GM23338 (cell line): ENCODE results near the gene LUC7L. TPM values are rescaled to one million over a fixed set of nuclear protein-coding genes. Genes with fewer than 3 reads are reported as not detected.
A peak's percentile ranks its signal among the peaks of the same experiment; 100 is the strongest.

Source experiments
- ATAC-seq: fragments of 200-7000 bp; cut with Tn5 transposase; 3 replicates; pipeline ENCODE4 v1.9.1; 2020
- DNase-seq: peaks from one replicate; pipeline ENCODE4 v3.0.0-alpha.2; 2015; ENCODE audit warnings: low spot score
- H2AFZ ChIP-seq: fragments of 200-600 bp; sonication (generic); 2 replicates; pipeline ENCODE4 v1.8.0; 2016; ENCODE audit warnings: antibody characterized with exemption, mild to moderate bottlenecking, moderate library complexity
- H3F3A ChIP-seq: fragments of 200-600 bp; sonication (generic); replicated peaks from 2 replicates; pipeline ENCODE4 v1.8.0; 2017; ENCODE audit warnings: antibody characterized with exemption, mixed run types, low read depth
- H3K27ac ChIP-seq: fragments of 200-600 bp; sonication (generic); 2 replicates; pipeline ENCODE4 v1.6.1; 2016; ENCODE audit warnings: low read depth
- H3K27me3 ChIP-seq: fragments of 200-600 bp; sonication (generic); 2 replicates; pipeline ENCODE4 v1.8.0; 2016; ENCODE audit warnings: mild to moderate bottlenecking, mixed run types, moderate library complexity; ENCODE audit not compliant: insufficient read depth
- H3K36me3 ChIP-seq: fragments of 200-600 bp; sonication (generic); 2 replicates; pipeline ENCODE4 v1.8.0; 2016; ENCODE audit warnings: mild to moderate bottlenecking; ENCODE audit not compliant: insufficient read depth
- H3K4me1 ChIP-seq: fragments of 200-600 bp; sonication (generic); 2 replicates; pipeline ENCODE4 v1.8.0; 2016; ENCODE audit warnings: mild to moderate bottlenecking, moderate library complexity; ENCODE audit not compliant: insufficient read depth
- H3K4me2 ChIP-seq: fragments of 200-600 bp; sonication (generic); 2 replicates; pipeline ENCODE4 v1.7.1; 2017; ENCODE audit warnings: mixed run types
- H3K4me3 ChIP-seq: fragments of 200-600 bp; sonication (generic); 2 replicates; pipeline ENCODE4 v1.6.1; 2016; ENCODE audit warnings: mixed run types
- H3K79me2 ChIP-seq: fragments of 200-600 bp; sonication (generic); replicated peaks from 2 replicates; pipeline ENCODE4 v1.8.0; 2017; ENCODE audit warnings: mild to moderate bottlenecking; ENCODE audit not compliant: insufficient read depth
- H3K9me2 ChIP-seq: fragments of 200-600 bp; sonication (generic); 2 replicates; pipeline ENCODE4 v1.8.0; 2017; ENCODE audit not compliant: insufficient read depth
- H4K20me1 ChIP-seq: fragments of 200-600 bp; sonication (generic); replicated peaks from 2 replicates; pipeline ENCODE4 v1.8.0; 2017; ENCODE audit warnings: mild to moderate bottlenecking; ENCODE audit not compliant: insufficient read depth
- H3K27ac Mint-ChIP-seq: 2 replicates; pipeline ENCODE4 v1.8.0; 2020; ENCODE audit warnings: inconsistent platforms, mild to moderate bottlenecking, moderate library complexity, mixed read lengths
- H3K27me3 Mint-ChIP-seq: 3 replicates; pipeline ENCODE4 v1.8.0; 2022; ENCODE audit warnings: low read depth, mild to moderate bottlenecking, moderate library complexity, mixed read lengths, inconsistent platforms; ENCODE audit not compliant: insufficient read depth, poor library complexity
- H3K36me3 Mint-ChIP-seq: 3 replicates; pipeline ENCODE4 v1.8.0; 2021; ENCODE audit warnings: low read depth, mild to moderate bottlenecking, inconsistent platforms, moderate library complexity, mixed read lengths
- H3K4me1 Mint-ChIP-seq: 3 replicates; pipeline ENCODE4 v1.8.0; 2020; ENCODE audit warnings: mild to moderate bottlenecking, inconsistent platforms, mixed read lengths
- H3K4me3 Mint-ChIP-seq: 3 replicates; pipeline ENCODE4 v1.8.0; 2021; ENCODE audit warnings: moderate library complexity, mild to moderate bottlenecking, inconsistent platforms, mixed read lengths
- H3K9me3 Mint-ChIP-seq: 3 replicates; pipeline ENCODE4 v1.8.0; 2020; ENCODE audit warnings: moderate library complexity, mild to moderate bottlenecking, inconsistent platforms, mixed read lengths
- CREB1 ChIP-seq: fragments of 250-450 bp; sonication (Bioruptor Pico); IDR thresholded peaks from 2 replicates; pipeline ENCODE4 v1.5.0; 2020; ENCODE audit warnings: low read depth, mild to moderate bottlenecking, moderate library complexity
- CTCF ChIP-seq, 2 experiments: fragments of 200-600 bp in 1 of 2; sonication (generic) in 1 of 2; conservative IDR thresholded peaks; 2 replicates each; pipeline versions ENCODE4 v1.5.1 to v1.6.1; 2016 to 2017; ENCODE audit warnings: antibody characterized with exemption in 2 of 2, low read depth in 2 of 2, mild to moderate bottlenecking in 2 of 2, moderate library complexity in 1 of 2
- EZH2 ChIP-seq: fragments of 200-600 bp; sonication (generic); IDR thresholded peaks from one replicate; pipeline ENCODE4 v1.8.0; 2017; ENCODE audit warnings: antibody characterized with exemption, mild to moderate bottlenecking, low read depth; ENCODE audit not compliant: unreplicated experiment
- EZH2phosphoT487 ChIP-seq: fragments of 200-600 bp; sonication (generic); IDR thresholded peaks from one replicate; pipeline ENCODE4 v1.8.1; 2018; ENCODE audit warnings: antibody characterized with exemption; ENCODE audit not compliant: unreplicated experiment
- JUNB ChIP-seq: IDR thresholded peaks from one replicate; pipeline ENCODE4 v1.6.1; 2016; ENCODE audit warnings: antibody characterized with exemption; ENCODE audit not compliant: unreplicated experiment
- NANOG ChIP-seq: IDR thresholded peaks from 2 replicates; pipeline ENCODE4 v1.6.1; 2016; ENCODE audit warnings: antibody characterized with exemption, borderline replicate concordance
- REST ChIP-seq: IDR thresholded peaks from one replicate; pipeline ENCODE4 v1.6.1; 2018; ENCODE audit warnings: antibody characterized with exemption; ENCODE audit not compliant: unreplicated experiment
- STAT1 ChIP-seq: IDR thresholded peaks from one replicate; pipeline ENCODE4 v1.6.1; 2016; ENCODE audit warnings: antibody characterized with exemption; ENCODE audit not compliant: unreplicated experiment
- ZNF114 ChIP-seq: fragments of 250-450 bp; sonication (Bioruptor Pico); IDR thresholded peaks from 2 replicates; pipeline ENCODE4 v1.5.0; 2020; ENCODE audit warnings: mild to moderate bottlenecking, moderate library complexity
- ZNF331 ChIP-seq: fragments of 250-450 bp; sonication (Bioruptor Pico); IDR thresholded peaks from 2 replicates; pipeline ENCODE4 v1.5.0; 2020; ENCODE audit warnings: low read depth, mild to moderate bottlenecking, moderate library complexity
- ZNF462 ChIP-seq: fragments of 250-450 bp; sonication (Bioruptor Pico); IDR thresholded peaks from 2 replicates; pipeline ENCODE4 v1.5.0; 2020; ENCODE audit warnings: mild to moderate bottlenecking, moderate library complexity
- polyA plus RNA-seq: library from polyadenylated mRNA; unstranded; fragments of >200 nt; fragmentation: Nextera tagmentation; extraction: Ambion mirVana; gene quantifications from 2 replicates; pipeline ENCODE4 v1.2.1, GENCODE V29; 2016
- total RNA-seq: library from RNA; depleted of rRNA; stranded (reverse); fragments of >200 nt; shearing (Covaris generic); gene quantifications from 2 replicates; pipeline ENCODE4 v1.2.3, GENCODE V29; 2014
- TF ChIP-seq, protein P1 (sequence below): IDR thresholded peaks from 2 replicates; pipeline ENCODE4 v1.6.1; 2016; ENCODE audit warnings: antibody characterized with exemption

The LUC7L gene
- total and polyA plus RNA-seq, 2 experiments from 2014 or later: 114 to 151 TPM

GRCh38 chr16:177981-178667 lies 51.1 kb downstream of the LUC7L start:
- no peak overlapping the region for H3K27ac Mint-ChIP-seq
- DNase-seq: no peak
- no peak overlapping the region for H2AFZ ChIP-seq
- H3K36me3 Mint-ChIP-seq: no peaks in the 10 kb centered on the region; the same call in 2 of the 3 replicates
- H3K27ac ChIP-seq: no peak overlapping the region
- H3K4me3 ChIP-seq: no peak overlapping the region
- no peaks in the 10 kb centered on the region for H3K9me2 ChIP-seq
- H3K79me2 ChIP-seq: no peaks in the 10 kb centered on the region
- peaks cover 19% of the 10 kb centered on the region; the same call in 1 of the 2 replicates for H3F3A ChIP-seq
- H3K9me3 Mint-ChIP-seq: no peaks in the 10 kb centered on the region; the same call in 2 of the 3 replicates
- H3K27me3 Mint-ChIP-seq: peaks cover 73% of the 10 kb centered on the region
- no peaks in the 10 kb centered on the region for H3K36me3 ChIP-seq
- H3K4me3 Mint-ChIP-seq: peak overlapping the region; percentile 42; the same call in 2 of the 3 replicates
- no peak overlapping the region for H3K4me2 ChIP-seq
- peaks cover 10% of the 10 kb centered on the region; the same call in 1 of the 2 replicates for H3K4me1 ChIP-seq
- no peak for ATAC-seq
- H3K27me3 ChIP-seq: peaks cover 78% of the 10 kb centered on the region
- H3K4me1 Mint-ChIP-seq: peaks cover 16% of the 10 kb centered on the region
- peaks cover 8% of the 10 kb centered on the region for H4K20me1 ChIP-seq
- no peak for TF ChIP-seq ZNF331
- TF ChIP-seq ZNF114: no peak
- TF ChIP-seq JUNB: no peak
- TF ChIP-seq REST: no peak
- no peak for TF ChIP-seq EZH2phosphoT487
- TF ChIP-seq EZH2: no peak
- TF ChIP-seq, protein P1, sequence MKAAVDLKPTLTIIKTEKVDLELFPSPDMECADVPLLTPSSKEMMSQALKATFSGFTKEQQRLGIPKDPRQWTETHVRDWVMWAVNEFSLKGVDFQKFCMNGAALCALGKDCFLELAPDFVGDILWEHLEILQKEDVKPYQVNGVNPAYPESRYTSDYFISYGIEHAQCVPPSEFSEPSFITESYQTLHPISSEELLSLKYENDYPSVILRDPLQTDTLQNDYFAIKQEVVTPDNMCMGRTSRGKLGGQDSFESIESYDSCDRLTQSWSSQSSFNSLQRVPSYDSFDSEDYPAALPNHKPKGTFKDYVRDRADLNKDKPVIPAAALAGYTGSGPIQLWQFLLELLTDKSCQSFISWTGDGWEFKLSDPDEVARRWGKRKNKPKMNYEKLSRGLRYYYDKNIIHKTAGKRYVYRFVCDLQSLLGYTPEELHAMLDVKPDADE: no peak
- TF ChIP-seq NANOG: no peak
- TF ChIP-seq STAT1: no peak
- no peak for TF ChIP-seq ZNF462 (CRISPR knock-in tag)
- no peak for TF ChIP-seq CTCF (conservative IDR thresholded peaks at IDR 0.05; ENCODE audit: low read depth in 2 of 2)
- no peak for TF ChIP-seq CREB1 (CRISPR knock-in tag)
